HCT116 (cell line): ENCODE measurements around the gene GIPR. TPM values are rescaled to one million over a fixed set of nuclear protein-coding genes. Genes with fewer than 3 reads are reported as not detected.

Experiments used
- ATAC-seq: fragments of 200-7000 bp; cut with Tn5 transposase; 2 replicates; pipeline ENCODE4 v1.9.1; 2020; ENCODE audit warnings: mild to moderate bottlenecking, moderate library complexity
- BruUV-seq: library from RNA; stranded (reverse); fragments of 400-500 nt; replicated peaks from 2 replicates; lab custom pipeline; 2021; lab: Mats Ljungman, UMichigan
- CTCF ChIA-PET: fragments of 300-600 bp; sonication (Branson Sonifier 250); formaldehyde crosslinking; loops from one replicate; lab custom pipeline; 2021; ENCODE audit warnings: antibody characterized with exemption; lab: Charles Lee
- POLR2A ChIA-PET: fragments of 300-600, 350-600 bp; sonication (Branson Sonifier 250); formaldehyde crosslinking; loops from one replicate; lab custom pipeline; 2021; ENCODE audit warnings: antibody characterized with exemption; lab: Charles Lee
- RAD21 ChIA-PET, 2 experiments: fragments of 300-600 bp; sonication (Branson Sonifier 250); formaldehyde crosslinking; loops; one replicate each; lab custom pipeline; 2023; ENCODE audit warnings: low total read pairs in 2 of 2; ENCODE audit not compliant: uncharacterized antibody in 2 of 2, unreplicated experiment in 2 of 2, low non-redundant PET in 1 of 2; lab: Charles Lee
- DNase-seq: peaks from one replicate; pipeline ENCODE4 v3.0.0-alpha.2; 2010; ENCODE audit warnings: low read depth, low spot score
- H2AFZ ChIP-seq: fragments of 200-600 bp; shearing (Covaris generic), sonication (generic); 2 replicates; pipeline ENCODE4 v1.6.1; 2017; ENCODE audit warnings: low read depth, mixed run types, mixed read lengths, antibody characterized with exemption, low read length; ENCODE audit not compliant: poor library complexity, severe bottlenecking
- H3K27ac ChIP-seq: 2 replicates; pipeline ENCODE4 v1.5.1; 2012; ENCODE audit warnings: low read depth, low read length
- H3K27me3 ChIP-seq: fragments of 200-600 bp; sonication (generic); 2 replicates; pipeline ENCODE4 v1.6.1; 2016; ENCODE audit warnings: mixed run types, low read length, mixed read lengths; ENCODE audit not compliant: insufficient read depth
- H3K36me3 ChIP-seq, 2 experiments: fragments of 200-500 bp in 1 of 2; fragments of 200-600 bp in 1 of 2; sonication (Bioruptor generic) in 1 of 2; sonication (generic) in 1 of 2; 2 replicates each; pipeline versions ENCODE4 v1.5.1 to v1.6.1; 2014 to 2016; ENCODE audit warnings: low read length in 2 of 2, inconsistent platforms in 1 of 2, mixed read lengths in 1 of 2, mixed run types in 1 of 2; ENCODE audit not compliant: insufficient read depth in 2 of 2, control insufficient read depth in 1 of 2
- H3K4me1 ChIP-seq, 2 experiments: fragments of 200-600 bp in 1 of 2; sonication (generic) in 1 of 2; 2 replicates each; pipeline versions ENCODE4 v1.5.1 to v1.6.1; 2012 to 2017; ENCODE audit warnings: low read length in 2 of 2, inconsistent platforms in 1 of 2, mild to moderate bottlenecking in 1 of 2, mixed read lengths in 1 of 2, mixed run types in 1 of 2, moderate library complexity in 1 of 2; ENCODE audit not compliant: insufficient read depth in 2 of 2, control insufficient read depth in 1 of 2
- H3K4me2 ChIP-seq: fragments of 200-600 bp; sonication (generic); 2 replicates; pipeline ENCODE4 v1.6.1; 2017; ENCODE audit warnings: mixed run types, low read length, mixed read lengths
- H3K4me3 ChIP-seq, 2 experiments: fragments of 200-600 bp in 1 of 2; sonication (generic) in 1 of 2; replicated peaks in 1 of 2; 2 replicates each; pipeline ENCODE4 v1.5.1; 2011 to 2016; ENCODE audit warnings: low read length in 2 of 2, control low read depth in 1 of 2, low read depth in 1 of 2, mild to moderate bottlenecking in 1 of 2, mixed read lengths in 1 of 2, mixed run types in 1 of 2
- H3K79me2 ChIP-seq: fragments of 200-600 bp; sonication (generic); 2 replicates; pipeline ENCODE4 v1.6.1; 2017; ENCODE audit warnings: mild to moderate bottlenecking, mixed run types, low read length, moderate library complexity, mixed read lengths; ENCODE audit not compliant: insufficient read depth
- H3K9ac ChIP-seq: fragments of 200-600 bp; sonication (generic); 2 replicates; pipeline ENCODE4 v1.6.1; 2016; ENCODE audit warnings: low read length, mixed read lengths
- H3K9me2 ChIP-seq: fragments of 200-600 bp; sonication (generic), shearing (Covaris generic); 2 replicates; pipeline ENCODE4 v1.6.1; 2017; ENCODE audit warnings: mixed run types, mild to moderate bottlenecking, moderate library complexity; ENCODE audit not compliant: insufficient read depth
- H3K9me3 ChIP-seq, 2 experiments: fragments of 200-500 bp in 1 of 2; fragments of 200-600 bp in 1 of 2; sonication (Bioruptor generic) in 1 of 2; sonication (generic) in 1 of 2; 2 replicates each; pipeline ENCODE4 v1.6.1; 2014 to 2017; ENCODE audit warnings: low read length in 2 of 2, mixed read lengths in 2 of 2, inconsistent platforms in 1 of 2, low read depth in 1 of 2, mild to moderate bottlenecking in 1 of 2, mixed run types in 1 of 2, moderate library complexity in 1 of 2; ENCODE audit not compliant: control insufficient read depth in 1 of 2, insufficient read depth in 1 of 2
- H4K20me1 ChIP-seq: fragments of 200-600 bp; sonication (generic), shearing (Covaris generic); 2 replicates; pipeline ENCODE4 v1.6.1; 2017; ENCODE audit warnings: mixed run types, mild to moderate bottlenecking, moderate library complexity; ENCODE audit not compliant: insufficient read depth
- CBX3 ChIP-seq: IDR thresholded peaks from 2 replicates; pipeline ENCODE4 v1.6.1; 2012; ENCODE audit warnings: low read depth
- CEBPB ChIP-seq: IDR thresholded peaks from 2 replicates; pipeline ENCODE4 v1.6.1; 2012; ENCODE audit warnings: low read depth
- ELF1 ChIP-seq: IDR thresholded peaks from 2 replicates; pipeline ENCODE4 v1.6.1; 2012; ENCODE audit warnings: low read depth, borderline replicate concordance
- EZH2 ChIP-seq: fragments of 200-600 bp; sonication (generic); IDR thresholded peaks from 2 replicates; pipeline ENCODE4 v1.6.1; 2017; ENCODE audit warnings: antibody characterized with exemption, mixed run types
- EZH2phosphoT487 ChIP-seq: fragments of 200-600 bp; IDR thresholded peaks from 2 replicates; pipeline ENCODE4 v1.6.1; 2018; ENCODE audit warnings: antibody characterized with exemption, borderline replicate concordance
- FOSL1 ChIP-seq: IDR thresholded peaks from 2 replicates; pipeline ENCODE4 v1.6.1; 2012; ENCODE audit warnings: low read depth
- JUND ChIP-seq: IDR thresholded peaks from 2 replicates; pipeline ENCODE4 v1.6.1; 2012
- POLR2A ChIP-seq: IDR thresholded peaks from 2 replicates; pipeline ENCODE4 v1.7.0; 2011; ENCODE audit warnings: borderline replicate concordance; ENCODE audit not compliant: insufficient read depth, insufficient read length; ENCODE audit errors: extremely low read depth
- POLR2AphosphoS5 ChIP-seq: IDR thresholded peaks from 2 replicates; pipeline ENCODE4 v1.6.1; 2011; ENCODE audit warnings: mild to moderate bottlenecking, low read depth, low read length, moderate library complexity
- SP1 ChIP-seq: IDR thresholded peaks from 2 replicates; pipeline ENCODE4 v1.6.1; 2012; ENCODE audit warnings: low read depth
- SRF ChIP-seq: IDR thresholded peaks from 2 replicates; pipeline ENCODE4 v1.6.1; 2012; ENCODE audit warnings: low read depth
- YY1 ChIP-seq: IDR thresholded peaks from 2 replicates; pipeline ENCODE4 v1.6.1; 2011; ENCODE audit warnings: low read length, low read depth, moderate library complexity, mild to moderate bottlenecking; ENCODE audit not compliant: insufficient replicate concordance; ENCODE audit errors: extremely low read depth
- ZFX ChIP-seq: fragments of 450-650 bp; IDR thresholded peaks from 2 replicates; pipeline ENCODE4 v1.6.1; 2017
- ZNF274 ChIP-seq: fragments of 200-500 bp; sonication (Bioruptor generic); IDR thresholded peaks from 2 replicates; pipeline ENCODE4 v1.6.1; 2014; ENCODE audit warnings: mild to moderate bottlenecking, low read depth, low read length, inconsistent platforms
- intact Hi-C: fragments of 100-400 bp; cut with micrococcal nuclease; formaldehyde crosslinking; loops from 2 replicates; pipeline ENCODE4 v1.10.0; 2022
- total RNA-seq: library from RNA; stranded (reverse); gene quantifications from one replicate; pipeline ENCODE4 v1.2.1, GENCODE V29; 2021; ENCODE audit not compliant: unreplicated experiment
- TF ChIP-seq, protein P1 (sequence below): IDR thresholded peaks from 2 replicates; pipeline ENCODE4 v1.6.1; 2012
- TF ChIP-seq, protein P2 (sequence below): IDR thresholded peaks from 2 replicates; pipeline ENCODE4 v1.6.1; 2012; ENCODE audit warnings: low read depth
- TF ChIP-seq, protein P3 (sequence below): IDR thresholded peaks from 2 replicates; pipeline ENCODE4 v1.6.1; 2012
- TF ChIP-seq, protein P4 (sequence below), 3 experiments: fragments of 200-600 bp in 1 of 3; sonication (generic) in 1 of 3; IDR thresholded peaks in 2 of 3; conservative IDR thresholded peaks in 1 of 3; 2 replicates each; pipeline ENCODE4 v1.5.1; 2012 to 2017; ENCODE audit warnings: low read depth in 2 of 3, low read length in 2 of 3, antibody characterized with exemption in 1 of 3, borderline replicate concordance in 1 of 3, control low read depth in 1 of 3, mild to moderate bottlenecking in 1 of 3, mixed read lengths in 1 of 3, mixed run types in 1 of 3, moderate library complexity in 1 of 3; ENCODE audit not compliant: insufficient read depth in 1 of 3

The GIPR gene
- total RNA-seq, 1 experiment from 2014 or later: 14.1 TPM

DNA sequence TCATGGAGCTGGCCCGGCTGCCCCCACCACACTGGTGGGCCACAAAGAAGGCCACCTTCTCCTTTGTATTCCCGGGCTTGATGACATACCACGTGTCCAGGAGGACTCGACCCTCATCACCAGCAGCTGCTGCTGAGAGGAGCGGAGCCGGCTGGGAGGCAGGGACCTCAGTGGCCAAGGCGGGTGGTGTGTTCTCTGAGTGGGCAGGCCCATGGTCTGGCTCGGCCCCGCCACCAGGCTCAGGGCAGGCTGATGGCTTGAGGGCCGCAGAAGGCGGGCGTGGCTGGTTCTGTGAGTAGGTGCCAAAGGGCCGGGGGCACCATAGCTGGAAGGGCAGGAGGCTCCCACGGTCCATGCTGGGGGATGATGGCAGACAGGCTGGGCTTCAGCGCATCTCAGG, 45.1 kb downstream of the GIPR start:
- ChIA-PET RAD21 (no interaction called here), POLR2A (no interaction called here), CTCF (no interaction called here)
- no TSS peak for BruUV-seq
- peaks cover 14 to 15% of the 10 kb centered on the region in 2 experiments; a peak in 3 of 4 replicates for H3K36me3 ChIP-seq
- H3K4me1 ChIP-seq: peaks cover 14 to 22% of the 10 kb centered on the region in 2 experiments
- no peaks in the 10 kb centered on the region for H3K9me2 ChIP-seq
- intact Hi-C loops: no loop called here
- peaks cover 54% of the 10 kb centered on the region for H3K79me2 ChIP-seq
- DNase-seq (no peak), ATAC-seq (no peak)
- H3K27me3 ChIP-seq: no peaks in the 10 kb centered on the region
- TF ChIP-seq JUND (no peak), ELF1 (no peak), CEBPB (no peak), SRF (no peak), ZNF274 (no peak), ZFX (no peak), POLR2A (no peak), EZH2 (no peak), SP1 (no peak), CBX3 (no peak), POLR2AphosphoS5 (no peak), FOSL1 (no peak), EZH2phosphoT487 (no peak), YY1 (no peak)
- TF ChIP-seq, protein P1, sequence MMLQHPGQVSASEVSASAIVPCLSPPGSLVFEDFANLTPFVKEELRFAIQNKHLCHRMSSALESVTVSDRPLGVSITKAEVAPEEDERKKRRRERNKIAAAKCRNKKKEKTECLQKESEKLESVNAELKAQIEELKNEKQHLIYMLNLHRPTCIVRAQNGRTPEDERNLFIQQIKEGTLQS: no peak
- TF ChIP-seq, protein P2, sequence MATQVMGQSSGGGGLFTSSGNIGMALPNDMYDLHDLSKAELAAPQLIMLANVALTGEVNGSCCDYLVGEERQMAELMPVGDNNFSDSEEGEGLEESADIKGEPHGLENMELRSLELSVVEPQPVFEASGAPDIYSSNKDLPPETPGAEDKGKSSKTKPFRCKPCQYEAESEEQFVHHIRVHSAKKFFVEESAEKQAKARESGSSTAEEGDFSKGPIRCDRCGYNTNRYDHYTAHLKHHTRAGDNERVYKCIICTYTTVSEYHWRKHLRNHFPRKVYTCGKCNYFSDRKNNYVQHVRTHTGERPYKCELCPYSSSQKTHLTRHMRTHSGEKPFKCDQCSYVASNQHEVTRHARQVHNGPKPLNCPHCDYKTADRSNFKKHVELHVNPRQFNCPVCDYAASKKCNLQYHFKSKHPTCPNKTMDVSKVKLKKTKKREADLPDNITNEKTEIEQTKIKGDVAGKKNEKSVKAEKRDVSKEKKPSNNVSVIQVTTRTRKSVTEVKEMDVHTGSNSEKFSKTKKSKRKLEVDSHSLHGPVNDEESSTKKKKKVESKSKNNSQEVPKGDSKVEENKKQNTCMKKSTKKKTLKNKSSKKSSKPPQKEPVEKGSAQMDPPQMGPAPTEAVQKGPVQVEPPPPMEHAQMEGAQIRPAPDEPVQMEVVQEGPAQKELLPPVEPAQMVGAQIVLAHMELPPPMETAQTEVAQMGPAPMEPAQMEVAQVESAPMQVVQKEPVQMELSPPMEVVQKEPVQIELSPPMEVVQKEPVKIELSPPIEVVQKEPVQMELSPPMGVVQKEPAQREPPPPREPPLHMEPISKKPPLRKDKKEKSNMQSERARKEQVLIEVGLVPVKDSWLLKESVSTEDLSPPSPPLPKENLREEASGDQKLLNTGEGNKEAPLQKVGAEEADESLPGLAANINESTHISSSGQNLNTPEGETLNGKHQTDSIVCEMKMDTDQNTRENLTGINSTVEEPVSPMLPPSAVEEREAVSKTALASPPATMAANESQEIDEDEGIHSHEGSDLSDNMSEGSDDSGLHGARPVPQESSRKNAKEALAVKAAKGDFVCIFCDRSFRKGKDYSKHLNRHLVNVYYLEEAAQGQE: no peak
- TF ChIP-seq, protein P3, sequence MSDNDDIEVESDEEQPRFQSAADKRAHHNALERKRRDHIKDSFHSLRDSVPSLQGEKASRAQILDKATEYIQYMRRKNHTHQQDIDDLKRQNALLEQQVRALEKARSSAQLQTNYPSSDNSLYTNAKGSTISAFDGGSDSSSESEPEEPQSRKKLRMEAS: no peak
- TF ChIP-seq, protein P4, sequence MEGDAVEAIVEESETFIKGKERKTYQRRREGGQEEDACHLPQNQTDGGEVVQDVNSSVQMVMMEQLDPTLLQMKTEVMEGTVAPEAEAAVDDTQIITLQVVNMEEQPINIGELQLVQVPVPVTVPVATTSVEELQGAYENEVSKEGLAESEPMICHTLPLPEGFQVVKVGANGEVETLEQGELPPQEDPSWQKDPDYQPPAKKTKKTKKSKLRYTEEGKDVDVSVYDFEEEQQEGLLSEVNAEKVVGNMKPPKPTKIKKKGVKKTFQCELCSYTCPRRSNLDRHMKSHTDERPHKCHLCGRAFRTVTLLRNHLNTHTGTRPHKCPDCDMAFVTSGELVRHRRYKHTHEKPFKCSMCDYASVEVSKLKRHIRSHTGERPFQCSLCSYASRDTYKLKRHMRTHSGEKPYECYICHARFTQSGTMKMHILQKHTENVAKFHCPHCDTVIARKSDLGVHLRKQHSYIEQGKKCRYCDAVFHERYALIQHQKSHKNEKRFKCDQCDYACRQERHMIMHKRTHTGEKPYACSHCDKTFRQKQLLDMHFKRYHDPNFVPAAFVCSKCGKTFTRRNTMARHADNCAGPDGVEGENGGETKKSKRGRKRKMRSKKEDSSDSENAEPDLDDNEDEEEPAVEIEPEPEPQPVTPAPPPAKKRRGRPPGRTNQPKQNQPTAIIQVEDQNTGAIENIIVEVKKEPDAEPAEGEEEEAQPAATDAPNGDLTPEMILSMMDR (IDR thresholded peaks at IDR 0.05 in 2 of 3, conservative IDR thresholded peaks at IDR 0.05 in 1 of 3; ENCODE audit: borderline replicate concordance in 1 of 3, insufficient read depth in 1 of 3, low read depth in 2 of 3, low read length in 2 of 3): no peak
- no peaks in the 10 kb centered on the region for H3K9me3 ChIP-seq
- no peaks in the 10 kb centered on the region for H4K20me1 ChIP-seq
- no peak overlapping the region for H3K4me2 ChIP-seq
- H3K9ac ChIP-seq: no peak overlapping the region
- H2AFZ ChIP-seq: no peak overlapping the region
- H3K27ac ChIP-seq: no peak overlapping the region; the same call in 1 of the 2 replicates
- no peak overlapping the region for H3K4me3 ChIP-seq
